ENCODE measurements around the gene SFT2D1. TPM values are rescaled to one million over a fixed set of nuclear protein-coding genes. Genes with fewer than 3 reads are reported as not detected.

Gene SFT2D1
- total RNA-seq, 1 experiment from 2014 or later = 40.2 TPM

DNA sequence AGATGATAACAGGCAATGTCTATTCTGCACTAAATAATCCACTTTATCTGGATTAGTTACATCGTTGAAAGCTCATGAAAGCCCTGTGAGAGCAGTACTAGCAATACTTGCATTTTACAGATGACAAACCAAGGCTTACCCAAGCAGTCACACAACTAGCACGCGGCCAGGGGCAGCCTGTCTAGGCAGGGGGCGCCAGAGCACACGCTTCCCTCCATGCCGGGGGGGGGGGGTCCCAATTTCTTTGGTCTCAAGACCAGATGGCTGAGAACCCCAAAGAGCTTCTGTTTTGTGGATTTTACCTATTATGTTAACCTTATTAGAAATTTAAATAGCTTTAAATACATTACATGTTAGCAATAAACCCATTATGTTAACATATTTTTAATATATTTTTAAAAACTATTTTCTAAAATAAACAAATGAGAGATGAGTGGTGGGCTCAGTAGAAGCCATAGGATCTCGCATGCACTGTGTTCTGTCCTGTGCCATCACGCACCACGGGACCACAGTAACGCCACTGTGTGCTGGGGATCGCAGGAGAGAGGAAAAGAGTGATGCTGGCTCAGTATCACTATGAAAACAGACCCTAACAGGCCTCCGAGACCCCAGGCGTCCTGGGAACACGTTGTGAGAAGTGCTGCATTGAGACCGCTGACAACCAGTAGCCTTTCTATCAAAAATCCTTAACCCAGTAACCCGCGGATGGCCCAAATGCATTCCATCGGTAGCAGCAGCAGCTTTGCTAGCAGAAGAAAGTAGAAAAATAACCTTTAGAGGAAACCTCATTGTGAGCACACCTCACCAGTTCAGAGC is 28.9 kb downstream of the SFT2D1 start:
- no peak overlapping the region for H2AFZ ChIP-seq (ENCODE audit: low read length)
- no peaks in the 10 kb centered on the region; the same call in 1 of the 2 replicates for H3K4me1 ChIP-seq (ENCODE audit: insufficient read depth, low read length)
- no peak overlapping the region for H4K8ac ChIP-seq (replicated peaks; ENCODE audit: insufficient read length, low read depth, low read length)
- H3K27me3 Mint-ChIP-seq (ENCODE audit: low read depth) = peaks cover 31% of the 10 kb centered on the region
- no peak overlapping the region for H2BK15ac ChIP-seq (ENCODE audit: low read depth, low read length)
- H3K4me1 Mint-ChIP-seq = peaks cover 7 to 14% of the 10 kb centered on the region in 2 experiments
- DNase-seq = peak; percentile 75
- no peak overlapping the region for H4K5ac ChIP-seq (ENCODE audit: insufficient read length, low read depth, low read length)
- H3K4ac ChIP-seq (ENCODE audit: low read depth, low read length) = no peak overlapping the region
- no peaks in the 10 kb centered on the region; a peak in 2 of 5 replicates for H3K9me3 Mint-ChIP-seq
- no peaks in the 10 kb centered on the region for H3K79me2 ChIP-seq (ENCODE audit: insufficient read depth, low read length)
- no peak overlapping the region for H3K4me3 Mint-ChIP-seq
- H2AK5ac ChIP-seq (ENCODE audit: insufficient read length, low read length) = no peak overlapping the region
- H3K36me3 Mint-ChIP-seq (ENCODE audit: insufficient read depth in 1 of 3, low read depth in 3 of 3) = no peaks in the 10 kb centered on the region; a peak in 1 of 7 replicates
- no peak overlapping the region for H3T11ph ChIP-seq (ENCODE audit: low read length)
- no peak overlapping the region for H3K23ac ChIP-seq (ENCODE audit: insufficient read length, low read depth, low read length)
- H4K91ac ChIP-seq (ENCODE audit: insufficient read length, low read depth, low read length) = no peak overlapping the region
- H3K18ac ChIP-seq (ENCODE audit: insufficient read length, low read depth, low read length) = no peak overlapping the region
- TF ChIP-seq, protein P1, sequence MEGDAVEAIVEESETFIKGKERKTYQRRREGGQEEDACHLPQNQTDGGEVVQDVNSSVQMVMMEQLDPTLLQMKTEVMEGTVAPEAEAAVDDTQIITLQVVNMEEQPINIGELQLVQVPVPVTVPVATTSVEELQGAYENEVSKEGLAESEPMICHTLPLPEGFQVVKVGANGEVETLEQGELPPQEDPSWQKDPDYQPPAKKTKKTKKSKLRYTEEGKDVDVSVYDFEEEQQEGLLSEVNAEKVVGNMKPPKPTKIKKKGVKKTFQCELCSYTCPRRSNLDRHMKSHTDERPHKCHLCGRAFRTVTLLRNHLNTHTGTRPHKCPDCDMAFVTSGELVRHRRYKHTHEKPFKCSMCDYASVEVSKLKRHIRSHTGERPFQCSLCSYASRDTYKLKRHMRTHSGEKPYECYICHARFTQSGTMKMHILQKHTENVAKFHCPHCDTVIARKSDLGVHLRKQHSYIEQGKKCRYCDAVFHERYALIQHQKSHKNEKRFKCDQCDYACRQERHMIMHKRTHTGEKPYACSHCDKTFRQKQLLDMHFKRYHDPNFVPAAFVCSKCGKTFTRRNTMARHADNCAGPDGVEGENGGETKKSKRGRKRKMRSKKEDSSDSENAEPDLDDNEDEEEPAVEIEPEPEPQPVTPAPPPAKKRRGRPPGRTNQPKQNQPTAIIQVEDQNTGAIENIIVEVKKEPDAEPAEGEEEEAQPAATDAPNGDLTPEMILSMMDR (conservative IDR thresholded peaks at IDR 0.05) = peak; percentile 84
- H3K27ac ChIP-seq (ENCODE audit: insufficient read length, low read depth, low read length) = no peak overlapping the region
- H3K4me2 ChIP-seq (ENCODE audit: insufficient read depth, insufficient read length, low read length) = no peak overlapping the region
- no peak overlapping the region for H2BK12ac ChIP-seq (ENCODE audit: insufficient read length, low read depth, low read length)
- WGBS (ENCODE audit: extremely low coverage, insufficient read length, low lambda C conversion rate) = no CpG with 5 or more reads among the region's 18 CpGs
- no peak overlapping the region for H2BK20ac ChIP-seq (ENCODE audit: low read depth, low read length, poor library complexity, severe bottlenecking)
- H3K27ac Mint-ChIP-seq = no peak overlapping the region
- no peaks in the 10 kb centered on the region for H4K20me1 ChIP-seq (ENCODE audit: control insufficient read depth, insufficient read depth, insufficient read length)
- peaks cover 12% of the 10 kb centered on the region; the same call in 1 of the 2 replicates for H3K27me3 ChIP-seq (ENCODE audit: insufficient read depth, low read length)
- H2BK5ac ChIP-seq (ENCODE audit: insufficient read length, low read length) = no peak overlapping the region
- no peaks in the 10 kb centered on the region for H3K79me1 ChIP-seq (ENCODE audit: insufficient read depth, low read depth, low read length, poor library complexity, severe bottlenecking)
- no peaks in the 10 kb centered on the region for H3K9me3 ChIP-seq (ENCODE audit: control insufficient read depth, low read depth, low read length)
- no peak overlapping the region for H3K14ac ChIP-seq (ENCODE audit: insufficient read depth, low read length)
- no peak overlapping the region for H2BK120ac ChIP-seq (ENCODE audit: low read depth, low read length, poor library complexity, severe bottlenecking)
- H3K23me2 ChIP-seq (ENCODE audit: insufficient read length, low read depth, low read length, poor library complexity, severe bottlenecking) = peaks cover 2% of the 10 kb centered on the region
- no peak overlapping the region for H3K9ac ChIP-seq (ENCODE audit: extremely low read depth, insufficient read length, low read length)
- H3K56ac ChIP-seq (ENCODE audit: insufficient read length, low read depth, low read length) = no peak overlapping the region
